Measurements from ENCODE around the gene AOC1. TPM values are rescaled to one million over a fixed set of nuclear protein-coding genes. Genes with fewer than 3 reads are reported as not detected.

AOC1 gene
- total RNA-seq, 4 donors from 2014 or later: 0.26 to 0.55 (median 0.29) TPM; not detected in 1

- Histone ChIP-seq H3K36me3 (no peaks in the 10 kb centered on the region), H3K27me3 (no peaks in the 10 kb centered on the region), H3K4me1 (no peaks in the 10 kb centered on the region), H3K27ac (no peak overlapping the region), H3K4me3 (no peak overlapping the region), H3K9me3 (no peaks in the 10 kb centered on the region)
- TF ChIP-seq POLR2A (IDR thresholded peaks at IDR 0.05) (no peak), CTCF (IDR thresholded peaks at IDR 0.05) (no peak)
- no peak for DNase-seq
- intact Hi-C loops (cut with DNase I; ENCODE audit: low total_unique reads): no loop called here
Measured at GRCh38 chr7:150835019-150835418, 17.3 kb upstream of the AOC1 start.

- TF ChIP-seq CTCF (IDR thresholded peaks at IDR 0.05) (no peak), POLR2A (IDR thresholded peaks at IDR 0.05) (no peak)
- Histone ChIP-seq H3K9me3 (no peaks in the 10 kb centered on the region), H3K27me3 (no peaks in the 10 kb centered on the region), H3K4me1 (no peaks in the 10 kb centered on the region), H3K36me3 (no peaks in the 10 kb centered on the region), H3K27ac (no peak overlapping the region), H3K4me3 (no peak overlapping the region)
- intact Hi-C loops (cut with DNase I; ENCODE audit: low total_unique reads): no loop called here
- no peak for DNase-seq
Measured at GRCh38 chr7:150835702-150836280, 16.5 kb upstream of the AOC1 start.

GRCh38 chr7:150838965-150839650 is 13.2 kb upstream of the AOC1 start:
- Histone ChIP-seq H3K4me3 (no peak overlapping the region), H3K36me3 (no peaks in the 10 kb centered on the region), H3K27me3 (no peaks in the 10 kb centered on the region), H3K9me3 (no peaks in the 10 kb centered on the region), H3K4me1 (no peaks in the 10 kb centered on the region), H3K27ac (no peak overlapping the region)
- intact Hi-C loops (cut with DNase I; ENCODE audit: low total_unique reads): no loop called here
- DNase-seq: no peak
- TF ChIP-seq CTCF (IDR thresholded peaks at IDR 0.05): no peak
- TF ChIP-seq POLR2A (IDR thresholded peaks at IDR 0.05): no peak

GRCh38 chr7:150842018-150842417 is 10.3 kb upstream of the AOC1 start:
- H3K4me1 ChIP-seq: no peaks in the 10 kb centered on the region
- H3K27me3 ChIP-seq: no peaks in the 10 kb centered on the region
- no peaks in the 10 kb centered on the region for H3K9me3 ChIP-seq
- intact Hi-C loops (cut with DNase I; ENCODE audit: low total_unique reads): no loop called here
- no peak for TF ChIP-seq CTCF (IDR thresholded peaks at IDR 0.05)
- TF ChIP-seq POLR2A (IDR thresholded peaks at IDR 0.05): no peak
- H3K4me3 ChIP-seq: no peak overlapping the region
- no peak for DNase-seq
- no peak overlapping the region for H3K27ac ChIP-seq
- no peaks in the 10 kb centered on the region for H3K36me3 ChIP-seq

- no peak for DNase-seq
- TF ChIP-seq CTCF (IDR thresholded peaks at IDR 0.05) (no peak), POLR2A (IDR thresholded peaks at IDR 0.05) (no peak)
- Histone ChIP-seq H3K4me1 (no peaks in the 10 kb centered on the region), H3K27ac (no peak overlapping the region), H3K27me3 (no peaks in the 10 kb centered on the region), H3K4me3 (no peak overlapping the region), H3K9me3 (no peaks in the 10 kb centered on the region), H3K36me3 (no peaks in the 10 kb centered on the region)
- intact Hi-C loops (cut with DNase I; ENCODE audit: low total_unique reads): no loop called here
Measured at GRCh38 chr7:150842716-150843115, 9.6 kb upstream of the AOC1 start.
